DND-41 (cell line): ENCODE results near the gene KIF25.

Source experiments
- ATAC-seq: fragments of 200-7000 bp; cut with Tn5 transposase; 3 replicates; pipeline ENCODE4 v1.9.1; 2021; ENCODE audit warnings: low read depth; ENCODE audit not compliant: insufficient read depth
- DNase-seq: peaks from one replicate; pipeline ENCODE4 v3.0.0-alpha.2; 2020
- H2AFZ ChIP-seq: 2 replicates; pipeline ENCODE4 v1.6.0; 2012; ENCODE audit warnings: low read depth, low read length
- H3K27ac ChIP-seq: 2 replicates; pipeline ENCODE4 v1.5.1; 2012; ENCODE audit warnings: low read length, inconsistent platforms
- H3K27me3 ChIP-seq: fragments of 200-600 bp; sonication (generic); 2 replicates; pipeline ENCODE4 v1.6.0; 2012; ENCODE audit warnings: low read length, mild to moderate bottlenecking, inconsistent platforms; ENCODE audit not compliant: insufficient read depth, poor library complexity
- H3K36me3 ChIP-seq: 2 replicates; pipeline ENCODE4 v1.5.1; 2012; ENCODE audit warnings: low read length, inconsistent platforms; ENCODE audit not compliant: insufficient read depth
- H3K4me1 ChIP-seq: 2 replicates; pipeline ENCODE4 v1.5.1; 2012; ENCODE audit warnings: mild to moderate bottlenecking, low read length; ENCODE audit not compliant: insufficient read depth
- H3K4me2 ChIP-seq: 2 replicates; pipeline ENCODE4 v1.6.0; 2012; ENCODE audit warnings: mild to moderate bottlenecking, moderate library complexity, low read length, inconsistent platforms; ENCODE audit not compliant: insufficient read depth
- H3K4me3 ChIP-seq, 2 experiments: fragments of 200-600 bp in 1 of 2; shearing (Covaris generic) in 1 of 2; 2 replicates each; pipeline ENCODE4 v1.5.1; 2012 to 2016; ENCODE audit warnings: inconsistent platforms in 2 of 2, low read length in 2 of 2, mild to moderate bottlenecking in 2 of 2, low read depth in 1 of 2, moderate library complexity in 1 of 2
- H3K79me2 ChIP-seq: 2 replicates; pipeline ENCODE4 v1.6.0; 2012; ENCODE audit warnings: low read length, inconsistent platforms; ENCODE audit not compliant: insufficient read depth
- H3K9ac ChIP-seq: 2 replicates; pipeline ENCODE4 v1.6.0; 2012; ENCODE audit warnings: low read depth, mild to moderate bottlenecking, inconsistent platforms, low read length, moderate library complexity
- H3K9me3 ChIP-seq: 2 replicates; pipeline ENCODE4 v1.5.1; 2012; ENCODE audit warnings: low read length, moderate library complexity, mild to moderate bottlenecking, inconsistent platforms; ENCODE audit not compliant: insufficient read depth, severe bottlenecking
- H4K20me1 ChIP-seq: 2 replicates; pipeline ENCODE4 v1.6.0; 2012; ENCODE audit warnings: low read length; ENCODE audit not compliant: insufficient read depth
- EZH2 ChIP-seq: IDR thresholded peaks from 3 replicates; pipeline ENCODE4 v1.6.1; 2012; ENCODE audit warnings: borderline replicate concordance, low read depth, mild to moderate bottlenecking, moderate library complexity, low read length, inconsistent platforms; ENCODE audit not compliant: severe bottlenecking
- TF ChIP-seq, protein P1 (sequence below): IDR thresholded peaks from 2 replicates; pipeline ENCODE4 v1.5.1; 2012; ENCODE audit warnings: borderline replicate concordance, low read length, moderate library complexity, mild to moderate bottlenecking; ENCODE audit not compliant: poor library complexity, severe bottlenecking; ENCODE audit errors: extremely low read depth

The KIF25 gene

DNA sequence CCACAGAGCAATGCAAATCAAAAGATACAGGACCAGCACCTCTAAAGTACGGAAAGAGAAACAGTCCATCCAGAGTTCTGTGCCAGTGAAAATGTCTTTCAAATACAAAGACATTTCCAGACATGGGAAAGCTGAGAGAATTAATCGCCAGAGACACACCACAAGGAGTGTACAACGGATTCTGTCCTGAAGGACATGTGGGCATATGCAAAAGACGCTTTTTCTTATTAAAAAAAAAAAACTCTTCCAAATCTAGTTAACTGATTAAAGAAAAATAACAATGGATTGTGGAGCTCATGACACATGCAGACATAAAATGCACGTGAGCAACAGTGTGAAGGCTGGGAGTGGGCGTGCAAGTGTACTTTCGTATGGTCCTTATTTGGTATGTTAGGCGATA is 22.8 kb downstream of the KIF25 start:
- Histone ChIP-seq H3K27me3 (no peaks in the 10 kb centered on the region), H3K9ac (no peak overlapping the region), H3K9me3 (peaks cover 6% of the 10 kb centered on the region), H3K79me2 (no peaks in the 10 kb centered on the region), H3K4me3 (no peak overlapping the region), H3K4me1 (no peaks in the 10 kb centered on the region), H3K27ac (no peak overlapping the region), H3K36me3 (no peaks in the 10 kb centered on the region), H2AFZ (no peak overlapping the region), H4K20me1 (no peaks in the 10 kb centered on the region), H3K4me2 (no peak overlapping the region)
- no peak for ATAC-seq
- DNase-seq: no peak
- TF ChIP-seq EZH2: no peak

DNA sequence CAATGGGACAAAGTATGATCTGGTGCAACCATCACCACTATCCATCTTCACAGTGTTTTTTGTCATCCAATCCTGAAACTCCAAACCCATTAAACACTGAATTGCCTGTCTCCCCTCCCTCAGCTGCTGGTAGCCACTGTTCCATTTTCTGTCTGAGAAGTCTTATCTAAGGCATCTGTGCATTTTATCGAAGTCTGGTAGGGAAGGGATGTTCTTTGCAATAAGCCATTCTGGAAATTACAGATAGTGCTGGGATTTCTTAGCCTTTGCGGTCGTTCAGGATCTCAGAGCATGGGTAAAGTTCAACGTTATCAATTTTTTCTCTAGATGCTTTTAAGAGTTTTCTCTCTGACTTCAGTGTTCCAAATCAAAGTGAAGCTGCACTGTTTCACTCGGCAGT is 24.1 kb downstream of the KIF25 start:
- no peak for ATAC-seq

DNA sequence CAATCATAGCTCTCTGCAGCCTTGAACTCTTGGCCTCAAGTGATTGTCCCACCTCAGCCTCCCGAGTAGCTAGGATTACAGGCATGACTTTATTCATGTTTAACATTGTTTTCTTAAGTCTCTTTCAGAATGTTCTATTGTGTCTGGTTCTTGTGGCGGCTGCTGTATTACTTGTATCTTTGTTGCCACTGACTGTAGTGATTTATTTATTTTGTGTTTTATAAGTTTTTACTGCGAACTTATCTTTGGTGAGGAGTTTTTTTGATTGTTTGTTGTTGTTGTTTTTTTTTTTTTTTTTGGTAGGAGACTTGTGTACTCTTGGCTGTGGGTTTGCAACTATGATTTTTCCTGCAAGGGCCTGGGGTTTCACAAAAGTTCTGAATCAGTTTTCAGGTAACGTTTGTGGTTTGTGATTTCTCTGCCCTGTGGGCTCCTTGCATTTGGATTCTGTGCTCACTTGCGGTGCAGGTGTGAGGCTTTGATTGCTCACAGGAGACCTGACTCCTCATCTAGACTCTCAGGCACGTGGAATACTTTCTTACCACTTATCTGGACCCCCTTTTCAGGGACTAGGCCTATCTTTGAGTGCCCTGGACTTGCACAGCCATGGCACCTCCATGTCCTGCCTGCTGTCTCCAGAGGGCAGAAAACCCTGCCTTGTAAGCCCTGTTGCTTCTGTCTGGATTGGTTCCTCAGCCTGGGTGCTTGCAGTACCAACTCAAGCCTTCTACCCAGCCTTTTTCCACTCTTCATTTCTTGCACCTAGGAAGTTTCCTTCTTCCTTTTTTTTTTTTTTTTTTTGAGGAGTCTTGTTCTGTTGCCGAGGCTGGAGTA is 25.2 kb downstream of the KIF25 start:
- Histone ChIP-seq H3K9ac (no peak overlapping the region), H3K9me3 (no peaks in the 10 kb centered on the region), H2AFZ (no peak overlapping the region), H3K27me3 (no peaks in the 10 kb centered on the region), H3K79me2 (no peaks in the 10 kb centered on the region), H3K27ac (no peak overlapping the region), H3K36me3 (no peaks in the 10 kb centered on the region), H3K4me2 (no peak overlapping the region), H3K4me3 (no peak overlapping the region), H4K20me1 (no peaks in the 10 kb centered on the region), H3K4me1 (no peaks in the 10 kb centered on the region)
- ATAC-seq: no peak
- no peak for DNase-seq
- TF ChIP-seq, protein P1, sequence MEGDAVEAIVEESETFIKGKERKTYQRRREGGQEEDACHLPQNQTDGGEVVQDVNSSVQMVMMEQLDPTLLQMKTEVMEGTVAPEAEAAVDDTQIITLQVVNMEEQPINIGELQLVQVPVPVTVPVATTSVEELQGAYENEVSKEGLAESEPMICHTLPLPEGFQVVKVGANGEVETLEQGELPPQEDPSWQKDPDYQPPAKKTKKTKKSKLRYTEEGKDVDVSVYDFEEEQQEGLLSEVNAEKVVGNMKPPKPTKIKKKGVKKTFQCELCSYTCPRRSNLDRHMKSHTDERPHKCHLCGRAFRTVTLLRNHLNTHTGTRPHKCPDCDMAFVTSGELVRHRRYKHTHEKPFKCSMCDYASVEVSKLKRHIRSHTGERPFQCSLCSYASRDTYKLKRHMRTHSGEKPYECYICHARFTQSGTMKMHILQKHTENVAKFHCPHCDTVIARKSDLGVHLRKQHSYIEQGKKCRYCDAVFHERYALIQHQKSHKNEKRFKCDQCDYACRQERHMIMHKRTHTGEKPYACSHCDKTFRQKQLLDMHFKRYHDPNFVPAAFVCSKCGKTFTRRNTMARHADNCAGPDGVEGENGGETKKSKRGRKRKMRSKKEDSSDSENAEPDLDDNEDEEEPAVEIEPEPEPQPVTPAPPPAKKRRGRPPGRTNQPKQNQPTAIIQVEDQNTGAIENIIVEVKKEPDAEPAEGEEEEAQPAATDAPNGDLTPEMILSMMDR: no peak
- no peak for TF ChIP-seq EZH2

More for the DNA sequence above, 24.1 kb downstream of the KIF25 start:
- H3K27me3 ChIP-seq: no peaks in the 10 kb centered on the region
- H3K9ac ChIP-seq: no peak overlapping the region
- H3K27ac ChIP-seq: no peak overlapping the region
- H3K9me3 ChIP-seq: no peaks in the 10 kb centered on the region
- H3K4me2 ChIP-seq: no peak overlapping the region
- TF ChIP-seq, protein P1: no peak
- no peak for TF ChIP-seq EZH2
- H4K20me1 ChIP-seq: no peaks in the 10 kb centered on the region
- H2AFZ ChIP-seq: no peak overlapping the region
- H3K4me1 ChIP-seq: no peaks in the 10 kb centered on the region
- no peak overlapping the region for H3K4me3 ChIP-seq
- no peaks in the 10 kb centered on the region for H3K36me3 ChIP-seq
- no peaks in the 10 kb centered on the region for H3K79me2 ChIP-seq
- DNase-seq: no peak

DNA sequence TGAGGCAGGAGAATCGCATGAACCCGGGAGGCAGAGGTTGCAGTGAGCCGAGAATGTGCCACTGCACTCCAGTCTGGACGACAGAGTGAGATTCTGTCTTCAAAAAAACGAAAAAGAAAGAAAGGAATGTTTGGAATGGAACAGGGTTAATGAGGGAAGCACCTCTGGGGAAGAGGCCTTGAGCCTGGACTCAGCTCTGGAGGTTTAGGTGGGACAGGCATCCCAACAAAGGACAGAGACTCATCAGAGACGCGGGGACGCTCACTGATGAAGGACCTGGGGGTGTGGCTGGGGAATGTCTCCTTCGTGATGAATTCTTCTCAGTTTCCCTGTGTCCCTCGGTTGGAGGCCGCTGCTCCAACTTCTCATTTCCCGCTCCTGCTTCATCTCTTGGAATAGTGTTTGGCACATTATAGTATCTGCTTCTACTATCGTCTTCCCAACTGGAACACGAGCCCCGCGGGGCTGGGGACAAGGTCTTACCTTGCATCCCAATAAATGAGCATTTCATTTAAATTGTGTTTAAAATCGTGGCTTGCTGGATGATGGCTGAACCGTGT is 27.6 kb downstream of the KIF25 start:
- H3K9ac ChIP-seq: no peak overlapping the region
- H2AFZ ChIP-seq: no peak overlapping the region
- DNase-seq (no peak), ATAC-seq (no peak)
- no peaks in the 10 kb centered on the region for H3K36me3 ChIP-seq
- H3K4me3 ChIP-seq: no peak overlapping the region
- H4K20me1 ChIP-seq: no peaks in the 10 kb centered on the region
- TF ChIP-seq, protein P1: no peak
- TF ChIP-seq EZH2: no peak
- H3K9me3 ChIP-seq: no peaks in the 10 kb centered on the region
- no peak overlapping the region for H3K27ac ChIP-seq
- H3K79me2 ChIP-seq: no peaks in the 10 kb centered on the region
- no peak overlapping the region for H3K4me2 ChIP-seq
- H3K27me3 ChIP-seq: no peaks in the 10 kb centered on the region
- H3K4me1 ChIP-seq: no peaks in the 10 kb centered on the region
